Measurements from ENCODE around the gene ZNF23.

ZNF23 gene

DNA sequence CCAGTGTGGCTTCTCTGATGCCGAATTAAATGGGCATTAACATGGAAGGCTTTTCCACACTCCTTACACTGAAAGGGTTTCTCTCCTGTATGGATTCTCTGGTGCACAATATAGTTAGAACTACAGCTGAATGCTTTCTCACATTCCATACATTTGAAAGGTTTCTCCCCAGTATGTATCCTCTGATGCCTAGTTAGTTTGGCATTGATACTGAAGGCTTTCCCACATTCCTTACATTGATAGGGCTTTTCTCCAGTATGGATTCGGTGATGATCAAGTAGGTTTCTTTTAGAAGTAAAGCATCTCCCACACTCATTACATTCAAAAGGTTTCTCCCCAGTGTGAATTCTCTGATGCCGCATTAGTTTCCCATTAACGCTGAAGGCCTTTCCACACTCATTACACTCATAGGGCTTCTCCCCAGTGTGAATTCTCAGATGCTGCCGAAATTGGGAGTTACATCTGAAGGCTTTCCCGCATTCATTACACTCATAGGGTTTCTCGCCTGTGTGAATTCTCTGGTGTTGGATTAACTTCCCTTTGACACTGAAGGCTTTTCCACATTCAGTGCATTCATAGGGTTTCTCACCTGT, 13.7 kb downstream of the ZNF23 start:
- Histone ChIP-seq H3K27ac (replicated peaks) (no peak overlapping the region), H3K27me3 (ENCODE audit: insufficient read depth, poor library complexity, severe bottlenecking) (no peaks in the 10 kb centered on the region), H3K4me3 (replicated peaks; ENCODE audit: insufficient read depth, low read length) (no peak overlapping the region)
- TF ChIP-seq POLR2AphosphoS5 (IDR thresholded peaks at IDR 0.05; ENCODE audit: low read depth) (no peak), SPI1 (IDR thresholded peaks at IDR 0.05; ENCODE audit: borderline replicate concordance, low read depth) (no peak), GABPA (IDR thresholded peaks at IDR 0.05; ENCODE audit: low read depth) (no peak)
- TF ChIP-seq, protein P1, sequence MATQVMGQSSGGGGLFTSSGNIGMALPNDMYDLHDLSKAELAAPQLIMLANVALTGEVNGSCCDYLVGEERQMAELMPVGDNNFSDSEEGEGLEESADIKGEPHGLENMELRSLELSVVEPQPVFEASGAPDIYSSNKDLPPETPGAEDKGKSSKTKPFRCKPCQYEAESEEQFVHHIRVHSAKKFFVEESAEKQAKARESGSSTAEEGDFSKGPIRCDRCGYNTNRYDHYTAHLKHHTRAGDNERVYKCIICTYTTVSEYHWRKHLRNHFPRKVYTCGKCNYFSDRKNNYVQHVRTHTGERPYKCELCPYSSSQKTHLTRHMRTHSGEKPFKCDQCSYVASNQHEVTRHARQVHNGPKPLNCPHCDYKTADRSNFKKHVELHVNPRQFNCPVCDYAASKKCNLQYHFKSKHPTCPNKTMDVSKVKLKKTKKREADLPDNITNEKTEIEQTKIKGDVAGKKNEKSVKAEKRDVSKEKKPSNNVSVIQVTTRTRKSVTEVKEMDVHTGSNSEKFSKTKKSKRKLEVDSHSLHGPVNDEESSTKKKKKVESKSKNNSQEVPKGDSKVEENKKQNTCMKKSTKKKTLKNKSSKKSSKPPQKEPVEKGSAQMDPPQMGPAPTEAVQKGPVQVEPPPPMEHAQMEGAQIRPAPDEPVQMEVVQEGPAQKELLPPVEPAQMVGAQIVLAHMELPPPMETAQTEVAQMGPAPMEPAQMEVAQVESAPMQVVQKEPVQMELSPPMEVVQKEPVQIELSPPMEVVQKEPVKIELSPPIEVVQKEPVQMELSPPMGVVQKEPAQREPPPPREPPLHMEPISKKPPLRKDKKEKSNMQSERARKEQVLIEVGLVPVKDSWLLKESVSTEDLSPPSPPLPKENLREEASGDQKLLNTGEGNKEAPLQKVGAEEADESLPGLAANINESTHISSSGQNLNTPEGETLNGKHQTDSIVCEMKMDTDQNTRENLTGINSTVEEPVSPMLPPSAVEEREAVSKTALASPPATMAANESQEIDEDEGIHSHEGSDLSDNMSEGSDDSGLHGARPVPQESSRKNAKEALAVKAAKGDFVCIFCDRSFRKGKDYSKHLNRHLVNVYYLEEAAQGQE (IDR thresholded peaks at IDR 0.05; ENCODE audit: insufficient replicate concordance, low read depth): no peak
- no peak for DNase-seq (ENCODE audit: low read depth in 1 of 2, low spot score in 1 of 2)

DNA sequence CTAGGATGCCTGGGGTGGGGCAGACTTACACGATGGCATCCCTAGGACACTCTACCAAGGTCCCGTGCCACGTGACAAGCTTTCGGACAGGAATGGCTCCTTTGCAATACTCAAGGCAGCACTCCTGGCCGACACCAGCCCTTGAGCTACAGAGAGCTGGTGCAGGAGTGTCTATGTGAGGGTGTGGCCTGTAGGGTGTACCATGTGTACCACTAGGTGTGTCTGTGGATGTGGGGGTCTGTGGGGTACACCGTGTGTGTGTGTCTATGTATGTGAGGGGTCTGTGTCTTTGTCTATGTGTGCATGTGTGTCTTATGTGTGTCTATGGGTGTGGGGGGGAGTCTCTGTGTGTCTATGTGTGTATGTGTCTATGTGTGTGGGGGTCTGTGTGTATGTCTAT, 18.3 kb downstream of the ZNF23 start:
- no peak overlapping the region for H3K27ac ChIP-seq (replicated peaks)
- no peak for TF ChIP-seq POLR2AphosphoS5 (IDR thresholded peaks at IDR 0.05; ENCODE audit: low read depth)
- no peak for TF ChIP-seq GABPA (IDR thresholded peaks at IDR 0.05; ENCODE audit: low read depth)
- TF ChIP-seq CTCF (IDR thresholded peaks at IDR 0.05; ENCODE audit: insufficient read depth, low read length): no peak
- TF ChIP-seq, protein P1 (IDR thresholded peaks at IDR 0.05; ENCODE audit: insufficient replicate concordance, low read depth): no peak
- TF ChIP-seq SPI1 (IDR thresholded peaks at IDR 0.05; ENCODE audit: borderline replicate concordance, low read depth): no peak
- H3K4me3 ChIP-seq (replicated peaks; ENCODE audit: insufficient read depth, low read length): no peak overlapping the region
- no peaks in the 10 kb centered on the region for H3K27me3 ChIP-seq (ENCODE audit: insufficient read depth, poor library complexity, severe bottlenecking)
- DNase-seq (ENCODE audit: low read depth in 1 of 2, low spot score in 1 of 2): no peak

GRCh38 chr16:71442051-71442440, 20.0 kb downstream of the ZNF23 start, which contains the start of gene TLE7:
TSS of gene TLE7 (minus strand) at chr16:71442054. CDS start at chr16:71433324, 8,730 bp downstream.
- H3K4me3 ChIP-seq (replicated peaks; ENCODE audit: insufficient read depth, low read length): no peak within 1 kb of the TSS
- no peak for DNase-seq (ENCODE audit: low read depth in 1 of 2, low spot score in 1 of 2)
- TF ChIP-seq SPI1 (IDR thresholded peaks at IDR 0.05; ENCODE audit: borderline replicate concordance, low read depth) (no peak), GABPA (IDR thresholded peaks at IDR 0.05; ENCODE audit: low read depth) (no peak), POLR2AphosphoS5 (IDR thresholded peaks at IDR 0.05; ENCODE audit: low read depth) (no peak), CTCF (IDR thresholded peaks at IDR 0.05; ENCODE audit: insufficient read depth, low read length) (no peak)
- TF ChIP-seq, protein P1 (IDR thresholded peaks at IDR 0.05; ENCODE audit: insufficient replicate concordance, low read depth): no peak
- H3K27me3 ChIP-seq (ENCODE audit: insufficient read depth, poor library complexity, severe bottlenecking): no peaks in the 10 kb centered on the region
- H3K27ac ChIP-seq (replicated peaks): no peak within 1 kb of the TSS

Measured in HL-60 (cell line).